WI38 (cell line): Measurements from ENCODE around the gene C17orf113.

Source experiments
- H3K4me3 ChIP-seq: 2 replicates; pipeline ENCODE4 v1.5.1; 2011; ENCODE audit warnings: low read depth, mild to moderate bottlenecking, control low read depth, low read length
- CTCF ChIP-seq: IDR thresholded peaks from 2 replicates; pipeline ENCODE4 v1.5.1; 2012; ENCODE audit warnings: low read depth, mild to moderate bottlenecking, control low read depth, low read length

The C17orf113 gene

GRCh38 chr17:42058063-42058462 is 7.7 kb upstream of the C17orf113 start:
- no peak overlapping the region for H3K4me3 ChIP-seq
- TF ChIP-seq CTCF, result no peak

- TF ChIP-seq CTCF, result no peak
Measured at GRCh38 chr17:42056635-42057034, 6.2 kb upstream of the C17orf113 start.

GRCh38 chr17:42055496-42055895 is 5.1 kb upstream of the C17orf113 start:
- no peak for TF ChIP-seq CTCF
- no peak overlapping the region for H3K4me3 ChIP-seq

More at GRCh38 chr17:42056635-42057034, 6.2 kb upstream of the C17orf113 start:
- no peak overlapping the region for H3K4me3 ChIP-seq

GRCh38 chr17:42055027-42055426 is 4.6 kb upstream of the C17orf113 start:
- no peak overlapping the region for H3K4me3 ChIP-seq
- no peak for TF ChIP-seq CTCF

- H3K4me3 ChIP-seq, result no peak overlapping the region
- no peak for TF ChIP-seq CTCF
Measured at GRCh38 chr17:42053731-42054500, 3.5 kb upstream of the C17orf113 start.

- TF ChIP-seq CTCF, result no peak
- H3K4me3 ChIP-seq, result no peak overlapping the region
Measured at GRCh38 chr17:42052346-42052877, 2.0 kb upstream of the C17orf113 start.

GRCh38 chr17:42051645-42052044 is 1.2 kb upstream of the C17orf113 start:
- H3K4me3 ChIP-seq, result no peak overlapping the region
- no peak for TF ChIP-seq CTCF
